A549 (cell line): ENCODE data around the gene RAE1. TPM values are rescaled to one million over a fixed set of nuclear protein-coding genes. Genes with fewer than 3 reads are reported as not detected.

Experiments
- ATAC-seq, 2 experiments: fragments of 200-7000 bp in 1 of 2; fragments of >200 bp in 1 of 2; cut with Nextera tagmentation in 1 of 2; cut with Tn5 transposase in 1 of 2; 3 replicates each; pipeline versions ENCODE4 v1.8.0 to v1.9.1; 2018 to 2020; ENCODE audit warnings: mild to moderate bottlenecking in 1 of 2, moderate library complexity in 1 of 2
- CTCF ChIA-PET: fragments of 300-600 bp; sonication (Branson Sonifier 250); formaldehyde crosslinking; extraction: SDS; loops from one replicate; lab custom pipeline; 2021; ENCODE audit warnings: antibody characterized with exemption, inconsistent platforms; lab: Yijun Ruan, JAX
- POLR2A ChIA-PET: fragments of 350-600 bp; formaldehyde crosslinking; extraction: SDS; loops from one replicate; lab custom pipeline; 2021; ENCODE audit warnings: antibody characterized with exemption, inconsistent platforms; lab: Yijun Ruan, JAX
- DNase-seq, 2 experiments: peaks; one replicate each; pipeline versions ENCODE4 v3.0.0 to v3.0.0-alpha.2; 2011 to 2016; ENCODE audit warnings: low read depth in 1 of 2, low spot score in 1 of 2
- FAIRE-seq: peaks from 2 replicates; lab custom pipeline; 2011; peaks lifted over from hg19 to GRCh38; lab: Jason Lieb, UNC
- H3K27ac ChIP-seq, 2 experiments: fragments of >200 bp; sonication (Bioruptor Twin); formaldehyde crosslinking; 3 replicates each; pipeline ENCODE4 v1.5.1; 2016 to 2017
- H3K4me1 ChIP-seq: fragments of >200 bp; sonication (Bioruptor Twin); formaldehyde crosslinking; 3 replicates; pipeline ENCODE4 v1.6.1; 2016
- H3K4me2 ChIP-seq: fragments of >200 bp; sonication (Bioruptor Twin); formaldehyde crosslinking; 3 replicates; pipeline ENCODE4 v1.6.1; 2016
- H3K4me3 ChIP-seq: fragments of >200 bp; sonication (Bioruptor Twin); formaldehyde crosslinking; 3 replicates; pipeline ENCODE4 v1.5.1; 2016
- H3K9me3 ChIP-seq: fragments of >200 bp; sonication (Bioruptor Twin); formaldehyde crosslinking; 3 replicates; pipeline ENCODE4 v1.6.1; 2016
- ATOH8 ChIP-seq: fragments of 250-450 bp; sonication (Bioruptor Pico); IDR thresholded peaks from 2 replicates; pipeline ENCODE4 v1.5.0; 2020; ENCODE audit warnings: low read depth, mild to moderate bottlenecking, moderate library complexity
- BCL3 ChIP-seq: fragments of >200 bp; sonication (Bioruptor Twin); formaldehyde crosslinking; IDR thresholded peaks from 3 replicates; pipeline ENCODE4 v1.6.1; 2016
- CBX2 ChIP-seq: fragments of 200-600 bp; sonication (generic); IDR thresholded peaks from 2 replicates; pipeline ENCODE4 v1.6.1; 2016; ENCODE audit warnings: low read depth, mild to moderate bottlenecking, borderline replicate concordance
- CBX8 ChIP-seq: fragments of 200-600 bp; sonication (generic); IDR thresholded peaks from 2 replicates; pipeline ENCODE4 v1.6.1; 2016
- CEBPB ChIP-seq, 2 experiments: fragments of >200 bp in 1 of 2; sonication (Bioruptor Twin) in 1 of 2; formaldehyde crosslinking in 1 of 2; IDR thresholded peaks; 2 replicates each; pipeline ENCODE4 v1.6.1; 2012 to 2016
- CHD4 ChIP-seq: fragments of 200-600 bp; sonication (generic); IDR thresholded peaks from 2 replicates; pipeline ENCODE4 v1.6.1; 2016; ENCODE audit warnings: antibody characterized with exemption, mild to moderate bottlenecking, borderline replicate concordance
- EHF ChIP-seq: fragments of 250-450 bp; sonication (Bioruptor Pico); IDR thresholded peaks from 2 replicates; pipeline ENCODE4 v1.5.0; 2020; ENCODE audit warnings: mild to moderate bottlenecking
- FOXS1 ChIP-seq: fragments of 250-450 bp; sonication (Bioruptor Pico); IDR thresholded peaks from 2 replicates; pipeline ENCODE4 v1.5.0; 2020; ENCODE audit warnings: mild to moderate bottlenecking, moderate library complexity
- HEYL ChIP-seq: fragments of 250-450 bp; sonication (Bioruptor Pico); IDR thresholded peaks from 2 replicates; pipeline ENCODE4 v1.8.0; 2021; ENCODE audit warnings: mild to moderate bottlenecking, moderate library complexity
- JUN ChIP-seq, 2 experiments: fragments of >200 bp; sonication (Bioruptor Twin); formaldehyde crosslinking; IDR thresholded peaks; 2 replicates in 1 of 2; 3 replicates in 1 of 2; pipeline ENCODE4 v1.6.1; 2016 to 2017
- MAX ChIP-seq: IDR thresholded peaks from 2 replicates; pipeline ENCODE4 v1.6.1; 2012
- MAZ ChIP-seq: fragments of 150-350 bp; IDR thresholded peaks from 2 replicates; pipeline ENCODE4 v1.6.1; 2014; ENCODE audit warnings: antibody characterized with exemption, low read depth, low read length, borderline replicate concordance
- MYC ChIP-seq: IDR thresholded peaks from 2 replicates; pipeline ENCODE4 v1.6.1; 2012; ENCODE audit warnings: mild to moderate bottlenecking, inconsistent platforms, low read length, improper control_type of control experiment, borderline replicate concordance
- NFE2L2 ChIP-seq: fragments of 150-350 bp; conservative IDR thresholded peaks from 2 replicates; pipeline ENCODE4 v1.6.1; 2014; ENCODE audit warnings: low read length
- NR3C1 ChIP-seq: fragments of >200 bp; sonication (Bioruptor Twin); formaldehyde crosslinking; IDR thresholded peaks from 3 replicates; pipeline ENCODE4 v1.6.1; 2017
- PBX3 ChIP-seq: IDR thresholded peaks from 2 replicates; pipeline ENCODE4 v1.6.1; 2012
- PHF8 ChIP-seq: fragments of 200-600 bp; sonication (generic); IDR thresholded peaks from 2 replicates; pipeline ENCODE4 v1.6.1; 2016; ENCODE audit warnings: low read depth, mild to moderate bottlenecking, antibody characterized with exemption, moderate library complexity, borderline replicate concordance
- POLR2A ChIP-seq: IDR thresholded peaks from 2 replicates; pipeline ENCODE4 v1.6.1; 2012; ENCODE audit warnings: mild to moderate bottlenecking, low read length
- RAD21 ChIP-seq, 2 experiments: fragments of >200 bp in 1 of 2; sonication (Bioruptor Twin) in 1 of 2; formaldehyde crosslinking in 1 of 2; IDR thresholded peaks in 1 of 2; conservative IDR thresholded peaks in 1 of 2; 2 replicates in 1 of 2; 3 replicates in 1 of 2; pipeline ENCODE4 v1.6.1; 2012 to 2018; ENCODE audit warnings: inconsistent platforms in 1 of 2
- SMC3 ChIP-seq: fragments of >200 bp; sonication (Bioruptor Twin); formaldehyde crosslinking; IDR thresholded peaks from 3 replicates; pipeline ENCODE4 v1.6.1; 2018; ENCODE audit warnings: inconsistent platforms
- TP53 ChIP-seq: fragments of 250-450 bp; sonication (Bioruptor Pico); IDR thresholded peaks from 2 replicates; pipeline ENCODE4 v1.5.0; 2021; ENCODE audit warnings: mild to moderate bottlenecking, moderate library complexity
- ZFP36 ChIP-seq: fragments of 450-650 bp; IDR thresholded peaks from 2 replicates; pipeline ENCODE4 v1.6.1; 2014; ENCODE audit warnings: borderline replicate concordance; ENCODE audit not compliant: partially characterized antibody
- WGBS: methylation state at CpG from one replicate; pipeline ENCODE4 v1.1.6; 2017; ENCODE audit errors: missing lambda C conversion rate; 5-methylcytosine and 5-hydroxymethylcytosine counted together
- polyA plus RNA-seq, 4 experiments: library from polyadenylated mRNA; depleted of rRNA in 3 of 4; stranded (reverse); fragments of >200 nt; fragmentation: RNase III in 1 of 4; extraction: RNeasy Plus Mini Kit Qiagen cat#74134 plus additional on column Dnase treatment in 1 of 4; gene quantifications; 2 replicates in 3 of 4; 3 replicates in 1 of 4; pipeline ENCODE4 v1.2.3, GENCODE V29; 2011 to 2017

Gene RAE1
- polyA plus RNA-seq, 2 of the 4 experiments (the other 2 are of a cell fraction) = 54.7 to 69.6 TPM

GRCh38 chr20:57404006-57404405 is 53.0 kb downstream of the RAE1 start (continued):
- TF ChIP-seq RAD21 (conservative IDR thresholded peaks at IDR 0.05 in 1 of 2, IDR thresholded peaks at IDR 0.05 in 1 of 2) (no peak), SMC3 (no peak)

GRCh38 chr20:57404419-57405072 is 53.5 kb downstream of the RAE1 start:
- DNase-seq (no peak), ATAC-seq (no peak), FAIRE-seq (no peak)
- ChIA-PET CTCF (interaction anchor here (1.4 to 2.6 kb wide), 2 partner anchors 9 to 21 kb away, joined by 5 to 9 read pairs; no protein-coding TSS in a partner anchor), POLR2A (no interaction called here)
- H3K27ac ChIP-seq = no peak overlapping the region
- TF ChIP-seq CBX8 (no peak), PBX3 (no peak), EHF (no peak), SMC3 (no peak), ATOH8 (CRISPR knock-in tag) (no peak), JUN (IDR thresholded peaks at IDR 0.05) (no peak), ZFP36 (no peak), NR3C1 (no peak), MYC (no peak), CEBPB (IDR thresholded peaks at IDR 0.05) (no peak), PHF8 (no peak), TP53 (CRISPR knock-in tag) (no peak), MAX (no peak), HEYL (CRISPR knock-in tag) (no peak), MAZ (no peak)
- H3K4me3 ChIP-seq = no peak overlapping the region
- no peak overlapping the region for H3K4me2 ChIP-seq
- no peaks in the 10 kb centered on the region for H3K9me3 ChIP-seq
- H3K4me1 ChIP-seq = no peaks in the 10 kb centered on the region
- WGBS = 97% methylated on average over 21 of the region's 22 CpGs

- H3K4me1 ChIP-seq = no peaks in the 10 kb centered on the region
- no peak for TF ChIP-seq POLR2A
- no peak for TF ChIP-seq NFE2L2
- TF ChIP-seq FOXS1 = no peak
- no peak for TF ChIP-seq BCL3
- no peak for TF ChIP-seq CHD4
- TF ChIP-seq MAX = no peak
- TF ChIP-seq CBX2 = no peak
- TF ChIP-seq, all 56 proteins: peak for 0
- CTCF ChIA-PET = interaction anchor here (0.9 to 2.6 kb wide), 4 partner anchors 8 to 28 kb away, joined by 3 to 9 read pairs (median 4); no protein-coding TSS in a partner anchor
- ATAC-seq (no peak), DNase-seq (no peak), FAIRE-seq (no peak)
- no peaks in the 10 kb centered on the region for H3K9me3 ChIP-seq
- no peak overlapping the region for H3K4me2 ChIP-seq
- POLR2A ChIA-PET = no interaction called here
- no peak overlapping the region for H3K4me3 ChIP-seq
- WGBS = 87% methylated on average over 14 of the region's 18 CpGs
- no peak overlapping the region for H3K27ac ChIP-seq
Observed at GRCh38 chr20:57405236-57406016, 54.4 kb downstream of the RAE1 start.
